Activated naive CD4-positive, alpha-beta T cell treated with anti-CD3 and anti-CD28 coated beads for 36 hours (primary cell): Measurements from ENCODE around the gene GRAMD1B. TPM values are rescaled to one million over a fixed set of nuclear protein-coding genes. Genes with fewer than 3 reads are reported as not detected.

ENCODE experiments used
- CTCF ChIA-PET: fragments of 350-600 bp; sonication (Branson Sonifier 250); formaldehyde crosslinking; loops from one replicate; lab custom pipeline; 2021; ENCODE audit warnings: antibody characterized with exemption; lab: Charles Lee
- DNase-seq: peaks from one replicate; pipeline ENCODE4 v3.0.0-alpha.2; 2020
- H3K27ac Mint-ChIP-seq: one replicate; pipeline ENCODE4 v1.8.0; 2021; ENCODE audit warnings: mild to moderate bottlenecking, mixed read lengths
- H3K27me3 Mint-ChIP-seq: one replicate; pipeline ENCODE4 v1.8.0; 2021; ENCODE audit warnings: low read depth, mixed read lengths
- H3K36me3 Mint-ChIP-seq: one replicate; pipeline ENCODE4 v1.8.0; 2021; ENCODE audit warnings: low read depth, mixed read lengths
- H3K4me1 Mint-ChIP-seq: one replicate; pipeline ENCODE4 v1.8.0; 2021; ENCODE audit warnings: low read depth, mixed read lengths
- H3K4me3 Mint-ChIP-seq: one replicate; pipeline ENCODE4 v1.8.0; 2021; ENCODE audit warnings: mild to moderate bottlenecking, moderate library complexity, mixed read lengths
- H3K9me3 Mint-ChIP-seq: one replicate; pipeline ENCODE4 v1.8.0; 2021; ENCODE audit warnings: mixed read lengths
- intact Hi-C: fragments of 100-400 bp; cut with micrococcal nuclease; formaldehyde crosslinking; loops from one replicate; pipeline ENCODE4 v1.15.1; 2023
- total RNA-seq, 2 experiments: library from RNA; stranded (reverse); gene quantifications; one replicate each; pipeline ENCODE4 v1.2.3, GENCODE V29; 2021

Gene GRAMD1B
- total RNA-seq, 2 experiments from 2014 or later, result 43.7 to 47.2 TPM

GRCh38 chr11:123588117-123588863, 158.2 kb downstream of the GRAMD1B start:
- no peaks in the 10 kb centered on the region for H3K27me3 Mint-ChIP-seq
- H3K9me3 Mint-ChIP-seq, result no peaks in the 10 kb centered on the region
- H3K27ac Mint-ChIP-seq, result no peak overlapping the region
- intact Hi-C loops, result no loop called here
- CTCF ChIA-PET, result interaction anchor here (1.1 kb wide), 1 partner anchor 12 kb away, joined by 4 read pairs; no protein-coding TSS in a partner anchor
- H3K36me3 Mint-ChIP-seq, result peaks cover 3% of the 10 kb centered on the region
- H3K4me1 Mint-ChIP-seq, result no peaks in the 10 kb centered on the region
- DNase-seq, result no peak
- no peak overlapping the region for H3K4me3 Mint-ChIP-seq

DNA sequence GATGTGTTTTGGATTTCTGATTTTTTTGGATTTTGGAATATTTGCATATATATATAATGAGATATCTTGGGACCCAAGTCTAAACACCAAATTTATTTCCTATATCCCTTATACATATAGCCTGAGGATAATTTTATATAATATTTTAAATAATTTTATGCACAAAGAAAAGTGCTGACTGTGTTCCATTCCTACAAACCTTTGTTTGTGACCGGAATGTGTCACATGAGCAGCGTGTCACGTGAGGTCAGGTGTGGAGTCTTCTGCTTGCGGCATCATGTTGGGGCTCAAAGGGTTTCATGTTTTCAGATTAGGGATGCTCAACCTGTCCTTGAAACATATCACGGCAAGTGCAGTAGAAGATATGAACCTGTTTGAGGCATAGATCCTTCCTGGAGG, 158.8 kb downstream of the GRAMD1B start:
- Mint-ChIP-seq H3K27ac (no peak overlapping the region), H3K4me3 (no peak overlapping the region), H3K9me3 (no peaks in the 10 kb centered on the region), H3K36me3 (peaks cover 3% of the 10 kb centered on the region), H3K4me1 (no peaks in the 10 kb centered on the region), H3K27me3 (no peaks in the 10 kb centered on the region)
- CTCF ChIA-PET, result no interaction called here
- DNase-seq, result no peak
- intact Hi-C loops, result no loop called here

DNA sequence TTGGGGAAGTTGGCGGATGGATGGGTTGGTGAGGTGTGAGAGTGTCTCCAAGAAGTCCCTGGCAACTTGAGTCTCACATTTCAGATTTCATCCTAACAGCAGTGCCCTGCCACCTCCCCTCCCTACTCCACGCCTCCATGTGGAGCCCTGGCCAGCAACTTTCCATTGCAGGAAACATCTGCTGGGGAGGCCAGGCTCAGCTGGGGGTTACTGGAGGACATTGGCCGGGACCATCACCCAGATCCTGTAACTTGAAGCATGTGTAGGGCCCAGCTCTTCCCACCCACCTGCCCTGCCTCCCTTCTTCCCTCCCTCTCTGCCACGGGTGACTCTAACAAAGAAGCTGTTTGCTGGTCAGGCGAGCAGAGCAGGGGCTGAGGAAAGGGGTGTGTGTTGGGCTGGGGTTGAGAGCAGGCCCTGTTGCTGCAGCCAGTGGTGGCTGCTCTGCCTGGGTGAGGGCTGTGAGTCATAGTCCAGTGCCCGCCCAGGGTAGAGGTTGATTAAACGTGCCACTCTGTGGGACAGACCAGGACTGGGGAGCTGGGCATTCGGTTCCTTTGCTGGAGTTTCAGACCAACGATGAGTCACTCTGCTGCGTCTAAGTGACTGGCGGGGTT, 160.3 kb downstream of the GRAMD1B start:
- no peaks in the 10 kb centered on the region for H3K4me1 Mint-ChIP-seq
- CTCF ChIA-PET, result interaction anchor here (1.0 kb wide), 1 partner anchor 117 kb away, joined by 3 read pairs; no protein-coding TSS in a partner anchor
- H3K27ac Mint-ChIP-seq, result no peak overlapping the region
- no peaks in the 10 kb centered on the region for H3K27me3 Mint-ChIP-seq
- H3K9me3 Mint-ChIP-seq, result no peaks in the 10 kb centered on the region
- intact Hi-C loops, result no loop called here
- H3K4me3 Mint-ChIP-seq, result no peak overlapping the region
- no peak for DNase-seq
- peaks cover 8% of the 10 kb centered on the region for H3K36me3 Mint-ChIP-seq

DNA sequence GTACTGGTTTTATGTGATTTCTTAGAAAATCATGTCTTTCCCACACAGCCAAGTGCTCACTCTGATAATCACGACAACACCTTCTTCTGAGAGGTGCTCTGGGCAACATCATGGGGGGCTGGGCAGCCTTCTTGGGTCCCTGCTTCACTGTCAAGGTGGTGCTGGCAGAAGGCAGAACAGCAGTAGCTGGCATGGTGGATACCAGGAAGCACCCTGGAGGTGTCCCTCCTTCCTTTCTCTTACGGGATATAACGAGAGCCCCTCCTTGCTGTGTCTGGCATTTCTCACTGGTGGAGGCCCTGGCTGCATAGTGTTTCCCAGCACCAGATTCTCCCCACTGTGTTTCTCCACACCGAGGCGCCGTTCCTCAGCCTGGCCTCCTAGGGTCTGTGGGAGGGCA, 163.5 kb downstream of the GRAMD1B start:
- H3K27me3 Mint-ChIP-seq, result no peaks in the 10 kb centered on the region
- CTCF ChIA-PET, result no interaction called here
- no peak overlapping the region for H3K27ac Mint-ChIP-seq
- intact Hi-C loops, result no loop called here
- H3K4me1 Mint-ChIP-seq, result no peaks in the 10 kb centered on the region
- H3K9me3 Mint-ChIP-seq, result no peaks in the 10 kb centered on the region
- DNase-seq, result no peak
- no peak overlapping the region for H3K4me3 Mint-ChIP-seq
- peaks cover 14% of the 10 kb centered on the region for H3K36me3 Mint-ChIP-seq

- H3K36me3 Mint-ChIP-seq, result peaks cover 20% of the 10 kb centered on the region
- intact Hi-C loops, result no loop called here
- CTCF ChIA-PET, result no interaction called here
- H3K27ac Mint-ChIP-seq, result no peak overlapping the region
- no peaks in the 10 kb centered on the region for H3K4me1 Mint-ChIP-seq
- H3K9me3 Mint-ChIP-seq, result no peaks in the 10 kb centered on the region
- no peak for DNase-seq
- H3K4me3 Mint-ChIP-seq, result no peak overlapping the region
- no peaks in the 10 kb centered on the region for H3K27me3 Mint-ChIP-seq
These were observed 164.3 kb downstream of the GRAMD1B start for GRCh38 chr11:123594188-123594901.

DNA sequence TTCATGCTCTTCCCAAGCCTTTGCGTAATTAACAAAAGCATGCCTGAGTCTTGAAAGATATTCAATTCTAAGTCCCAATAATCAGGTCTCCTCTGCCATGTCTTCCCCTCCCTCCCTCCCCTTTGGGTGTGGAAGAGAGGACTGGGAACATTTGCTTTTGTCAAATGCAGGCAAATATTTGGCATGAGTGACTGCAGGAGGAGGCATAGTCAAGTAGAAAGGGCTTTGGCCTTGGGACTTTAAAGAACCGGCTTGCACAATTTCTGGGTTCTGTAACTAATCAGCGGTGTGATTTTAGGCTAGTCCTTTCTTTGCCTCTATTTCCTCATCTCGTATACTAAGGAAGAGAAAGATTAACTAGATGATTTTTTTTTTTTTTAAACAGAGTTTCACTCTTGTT, 164.9 kb downstream of the GRAMD1B start:
- peaks cover 20% of the 10 kb centered on the region for H3K36me3 Mint-ChIP-seq
- intact Hi-C loops, result no loop called here
- H3K4me1 Mint-ChIP-seq, result no peaks in the 10 kb centered on the region
- CTCF ChIA-PET, result no interaction called here
- no peak overlapping the region for H3K27ac Mint-ChIP-seq
- no peak for DNase-seq
- H3K9me3 Mint-ChIP-seq, result no peaks in the 10 kb centered on the region
- no peaks in the 10 kb centered on the region for H3K27me3 Mint-ChIP-seq
- H3K4me3 Mint-ChIP-seq, result no peak overlapping the region

DNA sequence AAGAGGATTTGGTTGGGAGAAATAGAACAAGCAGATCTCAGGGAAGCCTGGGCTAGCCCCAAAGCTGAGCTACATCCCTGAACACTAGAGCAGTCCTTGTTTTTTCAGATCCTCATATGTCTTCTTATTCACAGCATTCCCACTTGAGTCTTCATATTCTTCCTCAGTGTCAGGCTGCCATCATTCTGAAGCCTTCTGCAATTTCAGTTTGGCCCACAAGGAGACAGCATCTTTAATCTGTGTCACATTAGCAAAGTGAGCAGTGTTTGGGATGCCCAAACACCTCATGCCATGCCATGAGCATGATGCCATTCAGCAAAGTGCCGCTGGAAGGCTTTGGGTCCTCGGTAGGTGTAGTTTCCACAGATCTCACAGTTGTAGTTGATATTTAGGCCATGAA, 167.8 kb downstream of the GRAMD1B start:
- no peak for DNase-seq
- Mint-ChIP-seq H3K9me3 (no peaks in the 10 kb centered on the region), H3K27me3 (no peaks in the 10 kb centered on the region), H3K4me3 (no peak overlapping the region), H3K27ac (no peak overlapping the region), H3K36me3 (peaks cover 26% of the 10 kb centered on the region), H3K4me1 (no peaks in the 10 kb centered on the region)
- CTCF ChIA-PET, result no interaction called here
- intact Hi-C loops, result no loop called here

DNA sequence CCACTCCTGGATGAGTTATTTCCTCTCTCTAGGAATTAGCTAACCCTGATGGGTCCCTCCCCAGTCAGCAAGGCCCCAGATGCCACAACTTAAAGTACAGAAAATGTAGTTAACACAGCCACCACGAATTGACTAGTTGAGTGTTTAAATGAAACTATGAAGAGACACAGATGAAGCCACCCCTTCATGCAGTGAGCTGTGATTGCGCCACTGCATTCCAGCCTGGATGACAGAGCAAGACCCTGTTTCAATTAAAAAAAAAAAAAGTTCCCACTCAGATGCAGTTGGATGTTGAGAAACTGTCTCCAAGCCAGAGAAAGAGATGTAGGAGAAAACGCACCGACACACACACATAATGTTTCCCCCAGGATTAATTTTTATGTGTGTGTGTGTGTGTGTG, 171.1 kb downstream of the GRAMD1B start:
- Mint-ChIP-seq H3K9me3 (no peaks in the 10 kb centered on the region), H3K27me3 (no peaks in the 10 kb centered on the region), H3K4me3 (no peak overlapping the region), H3K27ac (no peak overlapping the region), H3K36me3 (peaks cover 24% of the 10 kb centered on the region), H3K4me1 (no peaks in the 10 kb centered on the region)
- intact Hi-C loops, result no loop called here
- DNase-seq, result no peak
- CTCF ChIA-PET, result interaction anchor here (0.9 kb wide), 1 partner anchor 21 kb away, joined by 4 read pairs; no protein-coding TSS in a partner anchor

DNA sequence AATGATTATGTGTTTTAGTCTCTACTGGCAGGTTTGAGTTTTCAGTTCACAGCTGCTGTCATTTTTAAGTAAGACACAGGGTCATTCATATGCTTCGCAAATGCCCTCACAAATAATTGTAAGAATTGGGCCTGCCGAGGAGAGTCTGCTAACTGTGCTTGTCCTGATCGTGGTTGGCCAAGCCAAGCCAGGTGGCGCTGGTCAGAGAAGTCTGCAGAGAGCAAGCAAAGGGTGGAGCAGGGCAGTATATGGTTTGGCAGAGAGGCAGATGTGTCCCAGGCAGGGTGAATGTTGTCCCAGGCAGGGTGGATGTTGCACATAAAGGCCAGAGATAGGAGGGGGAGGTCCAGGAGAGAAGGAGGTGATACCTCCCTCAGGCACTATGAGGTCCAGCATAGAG, 171.7 kb downstream of the GRAMD1B start:
- no peaks in the 10 kb centered on the region for H3K4me1 Mint-ChIP-seq
- no peaks in the 10 kb centered on the region for H3K27me3 Mint-ChIP-seq
- intact Hi-C loops, result no loop called here
- no peaks in the 10 kb centered on the region for H3K9me3 Mint-ChIP-seq
- no peak for DNase-seq
- H3K4me3 Mint-ChIP-seq, result no peak overlapping the region
- no peak overlapping the region for H3K27ac Mint-ChIP-seq
- H3K36me3 Mint-ChIP-seq, result peaks cover 26% of the 10 kb centered on the region
- CTCF ChIA-PET, result interaction anchor here (0.9 kb wide), 1 partner anchor 22 kb away, joined by 4 read pairs; no protein-coding TSS in a partner anchor

- Mint-ChIP-seq H3K4me3 (no peak overlapping the region), H3K9me3 (no peaks in the 10 kb centered on the region), H3K27ac (no peak overlapping the region), H3K36me3 (peaks cover 24% of the 10 kb centered on the region), H3K27me3 (no peaks in the 10 kb centered on the region), H3K4me1 (no peaks in the 10 kb centered on the region)
- CTCF ChIA-PET, result no interaction called here
- DNase-seq, result no peak
- intact Hi-C loops, result no loop called here
These were observed 173.6 kb downstream of the GRAMD1B start for GRCh38 chr11:123603666-123604065.

DNA sequence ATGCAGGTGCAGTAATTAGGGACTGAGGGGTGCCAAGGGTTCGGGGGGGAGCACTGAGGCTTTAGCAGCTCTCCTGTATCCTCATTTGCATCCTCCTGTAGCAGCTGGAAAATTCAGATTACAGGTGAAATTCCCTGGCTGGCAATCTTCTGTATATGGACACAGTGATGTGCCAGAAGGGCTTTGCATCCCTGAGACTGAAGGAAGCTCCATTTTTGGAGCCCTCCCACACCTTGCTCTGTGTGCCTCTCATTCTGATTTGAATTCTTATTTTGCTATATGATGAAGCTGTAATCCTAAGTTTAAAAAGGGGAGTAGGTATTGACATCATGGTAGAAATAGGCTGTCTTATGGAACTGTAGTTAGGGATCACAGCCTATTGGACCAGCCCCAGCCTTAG, 177.7 kb downstream of the GRAMD1B start:
- H3K27me3 Mint-ChIP-seq, result no peaks in the 10 kb centered on the region
- no peaks in the 10 kb centered on the region for H3K4me1 Mint-ChIP-seq
- peaks cover 29% of the 10 kb centered on the region for H3K36me3 Mint-ChIP-seq
- no peaks in the 10 kb centered on the region for H3K9me3 Mint-ChIP-seq
- H3K27ac Mint-ChIP-seq, result no peak overlapping the region
- intact Hi-C loops, result no loop called here
- H3K4me3 Mint-ChIP-seq, result no peak overlapping the region
- DNase-seq, result no peak
- CTCF ChIA-PET, result interaction anchor here (0.6 kb wide), 1 partner anchor 27 kb away, joined by 5 read pairs; no protein-coding TSS in a partner anchor

GRCh38 chr11:123608371-123608770, 178.3 kb downstream of the GRAMD1B start:
- H3K4me3 Mint-ChIP-seq, result no peak overlapping the region
- DNase-seq, result no peak
- no peaks in the 10 kb centered on the region for H3K9me3 Mint-ChIP-seq
- H3K27me3 Mint-ChIP-seq, result no peaks in the 10 kb centered on the region
- no peaks in the 10 kb centered on the region for H3K4me1 Mint-ChIP-seq
- CTCF ChIA-PET, result interaction anchor here (0.6 to 0.8 kb wide), 2 partner anchors 28 to 201 kb away, joined by 3 to 5 read pairs; no protein-coding TSS in a partner anchor
- peaks cover 29% of the 10 kb centered on the region for H3K36me3 Mint-ChIP-seq
- intact Hi-C loops, result no loop called here
- no peak overlapping the region for H3K27ac Mint-ChIP-seq
